Measurements from ENCODE around the gene TRAF3.

- no peak for TF ChIP-seq CTCF (IDR thresholded peaks at IDR 0.05)
- TF ChIP-seq POLR2A (IDR thresholded peaks at IDR 0.05): no peak
- TF ChIP-seq POLR2AphosphoS5 (IDR thresholded peaks at IDR 0.05; ENCODE audit: insufficient read depth in 1 of 2, low read depth in 1 of 2): no peak
Measured at GRCh38 chr14:102878174-102878969, 101.1 kb downstream of the TRAF3 start.
